Stimulated activated CD8-positive, alpha-beta memory T cell treated with anti-CD3 and anti-CD28 coated beads, Interleukin-15, amount 100 ng/mL, for 1 hour (primary cell): ENCODE data around the gene NRXN3.

Experiments
- DNase-seq: peaks from one replicate; pipeline ENCODE4 v3.0.0-alpha.2; 2020; ENCODE audit warnings: low read depth

Gene NRXN3

GRCh38 chr14:79906994-79907393, 1736.8 kb downstream of the NRXN3 start:
- no peak for DNase-seq

GRCh38 chr14:79910086-79910485, 1739.9 kb downstream of the NRXN3 start:
- no peak for DNase-seq

GRCh38 chr14:79911744-79912143, 1741.6 kb downstream of the NRXN3 start:
- DNase-seq = no peak

DNA sequence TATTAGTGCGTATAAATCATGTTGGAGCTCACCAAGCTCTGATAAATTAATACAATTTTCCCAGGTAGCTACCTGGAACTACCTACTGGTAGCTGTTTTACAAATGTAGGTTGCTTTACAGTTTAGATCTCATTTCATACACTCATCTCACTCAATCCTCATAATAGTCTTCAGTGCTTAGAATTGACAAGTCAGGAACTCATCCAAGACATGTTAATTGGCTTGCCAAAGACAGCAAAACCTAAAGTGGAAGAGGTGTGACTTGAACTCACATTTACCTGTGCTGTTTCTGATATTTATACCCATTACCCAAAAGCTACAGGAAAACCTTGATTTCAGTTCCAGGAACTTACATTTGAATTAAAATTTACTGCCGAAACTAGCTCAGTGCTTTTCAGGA, 1744.4 kb downstream of the NRXN3 start:
- no peak for DNase-seq

DNA sequence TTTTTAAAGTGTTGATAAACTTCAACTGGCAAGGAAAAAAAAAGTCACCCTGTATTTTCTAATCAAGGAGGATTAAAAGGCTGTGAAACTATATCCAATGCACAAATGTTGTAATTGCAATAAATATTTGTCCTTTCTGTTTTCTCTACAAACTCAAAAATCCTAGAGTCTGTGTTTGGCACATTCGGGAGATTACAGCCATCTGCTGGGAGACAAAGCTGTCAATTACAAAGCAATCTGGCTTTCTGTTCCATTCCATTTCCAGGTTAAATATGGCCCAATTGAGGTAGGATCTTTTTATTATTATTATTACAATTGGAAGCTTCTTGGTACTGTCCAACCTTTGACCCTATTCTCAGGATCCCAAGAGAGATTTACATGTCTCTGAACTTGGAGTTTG, 1745.2 kb downstream of the NRXN3 start:
- DNase-seq = no peak

- DNase-seq = no peak
Observed at GRCh38 chr14:79916281-79916680, 1746.1 kb downstream of the NRXN3 start.

GRCh38 chr14:79916892-79917291, 1746.7 kb downstream of the NRXN3 start:
- DNase-seq = no peak
